A673 (cell line): ENCODE results near the gene PUS7. TPM values are rescaled to one million over a fixed set of nuclear protein-coding genes. Genes with fewer than 3 reads are reported as not detected.

Experiments used
- BruUV-seq: library from RNA; stranded (reverse); fragments of 400-500 nt; replicated peaks from 2 replicates; lab custom pipeline; 2021; lab: Mats Ljungman, UMichigan
- CTCF ChIA-PET: fragments of 300-600 bp; sonication (Branson Sonifier 250); formaldehyde crosslinking; loops from one replicate; lab custom pipeline; 2022; ENCODE audit warnings: antibody characterized with exemption; lab: Charles Lee
- POLR2A ChIA-PET: fragments of 300-600 bp; sonication (Branson Sonifier 250); formaldehyde crosslinking; loops from one replicate; lab custom pipeline; 2022; ENCODE audit warnings: antibody characterized with exemption; ENCODE audit not compliant: low non-redundant PET; lab: Charles Lee
- DNase-seq: peaks from one replicate; pipeline ENCODE4 v3.0.0-alpha.2; 2015; ENCODE audit warnings: low spot score
- H3K27ac ChIP-seq: fragments of 200-600 bp; sonication (generic); 2 replicates; pipeline ENCODE4 v1.5.1; 2016; ENCODE audit warnings: mixed run types, low read depth, mild to moderate bottlenecking, mixed read lengths, antibody characterized with exemption, low read length; ENCODE audit not compliant: poor library complexity, severe bottlenecking
- H3K27me3 ChIP-seq: fragments of 200-600 bp; sonication (generic); replicated peaks from 2 replicates; pipeline ENCODE4 v1.6.1; 2017; ENCODE audit warnings: mixed run types, low read depth, mild to moderate bottlenecking, mixed read lengths, antibody characterized with exemption, low read length; ENCODE audit not compliant: insufficient read depth, poor library complexity
- H3K36me3 ChIP-seq: fragments of 200-600 bp; sonication (generic); 2 replicates; pipeline ENCODE4 v1.6.1; 2016; ENCODE audit warnings: mixed run types, mild to moderate bottlenecking, mixed read lengths, antibody characterized with exemption, low read length; ENCODE audit not compliant: insufficient read depth, poor library complexity, severe bottlenecking
- H3K4me1 ChIP-seq: fragments of 200-600 bp; sonication (generic); 2 replicates; pipeline ENCODE4 v1.6.1; 2017; ENCODE audit warnings: mixed run types, mild to moderate bottlenecking, mixed read lengths, antibody characterized with exemption, low read length; ENCODE audit not compliant: insufficient read depth, poor library complexity, severe bottlenecking
- H3K4me3 ChIP-seq: fragments of 200-600 bp; sonication (generic); 2 replicates; pipeline ENCODE4 v1.5.1; 2016; ENCODE audit warnings: low read depth, mixed run types, mild to moderate bottlenecking, mixed read lengths, low read length; ENCODE audit not compliant: poor library complexity, severe bottlenecking
- H3K9me3 ChIP-seq: fragments of 200-600 bp; sonication (generic); 2 replicates; pipeline ENCODE4 v1.6.1; 2016; ENCODE audit warnings: mixed run types, low read depth, mild to moderate bottlenecking, mixed read lengths, antibody characterized with exemption, low read length; ENCODE audit not compliant: poor library complexity, severe bottlenecking
- EZH2 ChIP-seq: fragments of 200-600 bp; sonication (generic); IDR thresholded peaks from 2 replicates; pipeline ENCODE4 v1.6.1; 2017; ENCODE audit warnings: borderline replicate concordance, low read depth, mild to moderate bottlenecking, mixed read lengths, antibody characterized with exemption, low read length; ENCODE audit not compliant: poor library complexity, severe bottlenecking
- intact Hi-C: fragments of 100-400 bp; cut with micrococcal nuclease; formaldehyde crosslinking; loops from one replicate; pipeline ENCODE4 v1.10.0; 2022; ENCODE audit not compliant: unreplicated experiment
- total RNA-seq: library from RNA; stranded (reverse); gene quantifications from 2 replicates; pipeline ENCODE4 v1.2.3, GENCODE V29; 2021
- TF ChIP-seq, protein P1 (sequence below): fragments of 300-800, 200-600 bp; sonication (generic); conservative IDR thresholded peaks from 2 replicates; pipeline ENCODE4 v1.5.1; 2017; ENCODE audit warnings: low read depth, mild to moderate bottlenecking, antibody characterized with exemption, low read length, moderate library complexity, mixed read lengths

Gene PUS7
- total RNA-seq, 1 experiment from 2014 or later: 40.8 TPM

DNA sequence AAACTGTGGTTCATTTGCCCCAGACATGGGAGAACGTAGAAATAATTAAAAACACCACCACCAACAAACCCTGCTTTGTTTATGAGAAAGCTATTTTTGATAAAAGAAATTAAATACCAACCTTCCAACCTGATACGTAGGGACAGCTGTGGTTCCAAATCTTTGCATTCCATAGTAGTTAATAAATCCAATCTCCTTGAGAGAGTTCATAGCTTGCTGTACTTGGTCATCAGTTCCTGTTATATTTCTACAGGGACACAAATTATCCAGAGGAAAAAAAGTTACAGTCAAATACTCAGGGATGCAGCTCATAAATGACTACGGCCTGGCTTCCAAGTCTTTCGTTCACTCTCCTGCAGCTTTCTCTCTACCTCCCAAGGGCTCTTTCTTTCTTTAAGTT, 41.1 kb downstream of the PUS7 start:
- H3K4me3 ChIP-seq: no peak overlapping the region
- no peaks in the 10 kb centered on the region for H3K4me1 ChIP-seq
- no peaks in the 10 kb centered on the region for H3K9me3 ChIP-seq
- no TSS peak for BruUV-seq
- TF ChIP-seq EZH2: no peak
- TF ChIP-seq, protein P1, sequence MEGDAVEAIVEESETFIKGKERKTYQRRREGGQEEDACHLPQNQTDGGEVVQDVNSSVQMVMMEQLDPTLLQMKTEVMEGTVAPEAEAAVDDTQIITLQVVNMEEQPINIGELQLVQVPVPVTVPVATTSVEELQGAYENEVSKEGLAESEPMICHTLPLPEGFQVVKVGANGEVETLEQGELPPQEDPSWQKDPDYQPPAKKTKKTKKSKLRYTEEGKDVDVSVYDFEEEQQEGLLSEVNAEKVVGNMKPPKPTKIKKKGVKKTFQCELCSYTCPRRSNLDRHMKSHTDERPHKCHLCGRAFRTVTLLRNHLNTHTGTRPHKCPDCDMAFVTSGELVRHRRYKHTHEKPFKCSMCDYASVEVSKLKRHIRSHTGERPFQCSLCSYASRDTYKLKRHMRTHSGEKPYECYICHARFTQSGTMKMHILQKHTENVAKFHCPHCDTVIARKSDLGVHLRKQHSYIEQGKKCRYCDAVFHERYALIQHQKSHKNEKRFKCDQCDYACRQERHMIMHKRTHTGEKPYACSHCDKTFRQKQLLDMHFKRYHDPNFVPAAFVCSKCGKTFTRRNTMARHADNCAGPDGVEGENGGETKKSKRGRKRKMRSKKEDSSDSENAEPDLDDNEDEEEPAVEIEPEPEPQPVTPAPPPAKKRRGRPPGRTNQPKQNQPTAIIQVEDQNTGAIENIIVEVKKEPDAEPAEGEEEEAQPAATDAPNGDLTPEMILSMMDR: no peak
- peaks cover 38% of the 10 kb centered on the region for H3K36me3 ChIP-seq
- ChIA-PET CTCF (no interaction called here), POLR2A (no interaction called here)
- H3K27me3 ChIP-seq: no peaks in the 10 kb centered on the region
- intact Hi-C loops: no loop called here
- DNase-seq: no peak
- H3K27ac ChIP-seq: no peak overlapping the region

DNA sequence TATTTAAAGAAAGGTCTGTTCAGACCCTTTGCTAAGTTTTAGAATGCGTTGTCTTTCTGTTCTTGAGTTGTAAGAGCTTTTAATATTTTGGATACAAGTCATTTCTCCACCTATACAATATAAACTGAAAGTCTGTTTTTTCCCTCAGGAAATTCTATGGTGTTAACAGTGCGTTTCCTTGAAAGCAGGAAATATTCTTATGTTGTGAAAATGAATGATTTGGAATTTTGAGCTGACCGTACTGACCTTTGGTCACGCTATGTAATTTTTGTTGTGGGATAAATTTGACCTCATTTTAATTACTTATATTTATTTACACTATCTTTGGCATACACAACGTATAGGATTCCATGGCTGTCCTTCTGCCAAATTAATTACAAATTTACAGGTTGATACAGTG, 43.5 kb downstream of the PUS7 start:
- intact Hi-C loops: no loop called here
- Histone ChIP-seq H3K4me1 (no peaks in the 10 kb centered on the region), H3K9me3 (no peaks in the 10 kb centered on the region), H3K4me3 (no peak overlapping the region), H3K27me3 (no peaks in the 10 kb centered on the region), H3K36me3 (peaks cover 34% of the 10 kb centered on the region), H3K27ac (no peak overlapping the region)
- DNase-seq: no peak
- BruUV-seq: TSS peak; percentile 29
- no peak for TF ChIP-seq EZH2
- TF ChIP-seq, protein P1: no peak
- ChIA-PET POLR2A (no interaction called here), CTCF (no interaction called here)

DNA sequence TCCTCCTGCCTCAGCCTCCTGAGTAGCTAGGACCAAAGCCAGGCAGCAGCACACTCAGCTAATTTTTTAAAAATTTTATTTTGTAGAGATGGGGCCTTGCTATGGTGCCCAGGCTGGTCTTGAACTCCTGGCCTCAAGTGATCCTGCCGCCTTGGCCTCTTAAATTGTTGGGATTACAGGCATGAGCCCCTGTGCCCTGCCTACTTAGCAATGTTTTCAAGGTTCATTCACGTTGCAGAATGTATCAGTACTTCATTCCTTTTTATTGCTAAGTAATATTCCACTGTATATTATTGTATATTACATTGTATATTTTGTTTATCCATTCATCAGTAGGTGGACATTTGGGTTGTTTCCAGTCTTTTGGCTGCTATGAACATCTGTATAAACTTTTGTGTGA, 44.2 kb downstream of the PUS7 start:
- intact Hi-C loops: no loop called here
- CTCF ChIA-PET: no interaction called here
- no peak for DNase-seq
- no peaks in the 10 kb centered on the region for H3K4me1 ChIP-seq
- peaks cover 34% of the 10 kb centered on the region for H3K36me3 ChIP-seq
- TF ChIP-seq, protein P1: no peak
- no peak for TF ChIP-seq EZH2
- no TSS peak for BruUV-seq
- no peak overlapping the region for H3K27ac ChIP-seq
- H3K27me3 ChIP-seq: no peaks in the 10 kb centered on the region
- POLR2A ChIA-PET: no interaction called here
- H3K9me3 ChIP-seq: no peaks in the 10 kb centered on the region
- no peak overlapping the region for H3K4me3 ChIP-seq
